Stimulated activated naive CD8-positive, alpha-beta T cell treated with anti-CD3 and anti-CD28 coated beads, Interleukin-15, Interleukin-2, amounts not matched to agents 100 U/mL and 50 U/mL, for 24 hours (primary cell): Measurements from ENCODE around the gene NUP93.
"Not testable (repeated sequence)": the region's sequence is repeated elsewhere in the genome, so short reads cannot be mapped to it uniquely, and the experiment has no call there.

Source experiments
- ATAC-seq: fragments of 150-1000 bp; cut with Tn5 transposase; one replicate; pipeline ENCODE4 v1.10.0; 2021
- DNase-seq: peaks from one replicate; pipeline ENCODE4 v3.0.0; 2021

Gene NUP93

DNA sequence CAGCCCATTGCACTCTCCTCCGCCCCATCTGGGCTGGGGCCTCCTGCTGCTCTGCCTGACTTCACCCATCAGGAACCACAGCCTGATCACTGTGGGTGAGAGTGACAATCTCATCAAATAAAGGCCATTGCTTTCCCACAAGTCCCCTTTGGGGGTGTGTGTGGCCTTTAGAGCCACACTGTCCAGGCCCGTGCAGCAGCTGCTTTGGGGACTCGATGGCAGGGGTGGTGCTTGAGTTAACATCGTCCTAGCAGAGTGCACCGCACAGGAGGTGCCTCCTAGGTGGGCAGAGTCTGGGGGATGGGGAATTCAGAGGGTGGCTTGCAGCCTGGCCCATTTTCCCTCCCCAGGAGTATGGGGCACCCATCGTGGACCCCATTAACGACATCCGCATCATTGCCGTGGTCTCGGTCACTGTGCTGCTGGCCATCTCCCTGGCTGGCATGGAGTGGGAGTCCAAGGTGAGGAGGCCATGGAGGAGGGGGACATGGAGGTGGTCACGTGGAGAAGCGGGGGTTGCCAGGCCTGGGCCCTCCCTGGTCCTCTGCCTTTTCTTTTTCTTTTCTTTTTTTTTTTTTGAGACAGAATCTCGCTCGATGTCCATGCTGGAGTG, 140.5 kb downstream of the NUP93 start:
- ATAC-seq: peak; percentile 34
- no peak for DNase-seq

DNA sequence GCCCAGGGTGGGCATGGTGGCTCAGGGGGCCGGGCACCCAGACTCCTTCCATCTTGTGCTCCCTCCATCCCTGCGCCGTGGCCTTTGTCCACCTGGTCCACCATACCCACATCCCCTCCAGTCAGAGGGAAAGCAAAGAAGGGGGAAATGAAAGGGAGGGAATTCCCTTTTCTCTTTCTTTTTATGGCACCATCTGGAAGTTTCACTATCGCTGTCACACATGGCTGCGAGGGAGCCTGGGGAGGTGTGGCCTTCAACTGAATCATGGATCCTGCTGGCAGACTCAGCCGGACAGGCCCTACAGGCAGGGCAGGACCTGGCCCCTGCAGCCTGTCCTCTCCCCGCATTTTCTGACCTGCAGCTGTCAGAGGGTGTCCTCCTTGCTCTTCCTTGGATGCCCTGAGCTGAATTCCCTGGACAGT, 141.3 kb downstream of the NUP93 start:
- no peak for DNase-seq
- ATAC-seq: peak; percentile 33

DNA sequence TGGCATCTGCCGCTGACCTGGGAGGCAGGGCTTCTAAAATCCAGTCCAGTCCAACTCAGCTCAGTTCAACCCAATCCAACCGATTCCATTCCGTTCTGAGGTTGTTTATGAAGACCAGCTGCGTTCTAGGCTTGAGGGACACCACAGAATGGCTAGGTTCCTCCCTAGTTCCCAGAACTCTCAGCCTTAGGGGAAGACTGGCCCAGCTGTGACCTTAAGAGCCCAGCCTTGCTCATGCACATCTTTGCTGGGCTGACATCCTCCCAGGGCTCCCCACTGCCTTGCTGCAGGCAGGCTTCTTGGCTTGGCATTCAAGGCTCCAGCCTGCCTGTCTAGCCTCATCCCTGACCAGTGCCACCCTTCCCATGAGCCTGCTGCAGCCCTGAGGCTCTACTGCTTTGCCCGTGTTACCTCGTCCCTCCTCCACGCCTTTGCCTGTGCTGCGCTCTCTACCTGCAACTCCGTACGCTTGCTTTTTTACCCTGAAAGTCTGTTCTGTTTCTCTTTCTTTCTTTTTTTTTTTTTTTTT, 143.0 kb downstream of the NUP93 start:
- ATAC-seq: no peak
- no peak for DNase-seq

DNA sequence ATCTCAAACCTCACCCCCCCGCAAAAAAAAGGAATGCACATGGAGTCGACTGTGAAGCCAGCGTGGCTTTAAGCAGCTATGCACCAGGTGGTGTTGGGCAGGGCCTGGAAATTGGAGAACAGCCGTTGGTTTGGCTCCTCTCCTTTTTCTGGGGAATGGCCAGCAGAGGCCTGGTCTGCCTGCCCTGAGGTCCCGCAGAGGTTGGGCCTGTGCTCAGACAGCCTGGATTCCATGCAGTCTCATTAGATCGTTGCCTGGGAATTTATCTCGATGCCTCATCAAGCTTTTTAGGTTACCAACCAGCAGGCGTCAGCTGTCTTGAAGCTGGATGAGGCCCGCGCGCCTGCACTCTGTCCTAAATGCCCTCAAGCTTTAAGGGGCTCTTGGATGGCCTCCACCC, 144.9 kb downstream of the NUP93 start:
- DNase-seq (no peak), ATAC-seq (no peak)

DNA sequence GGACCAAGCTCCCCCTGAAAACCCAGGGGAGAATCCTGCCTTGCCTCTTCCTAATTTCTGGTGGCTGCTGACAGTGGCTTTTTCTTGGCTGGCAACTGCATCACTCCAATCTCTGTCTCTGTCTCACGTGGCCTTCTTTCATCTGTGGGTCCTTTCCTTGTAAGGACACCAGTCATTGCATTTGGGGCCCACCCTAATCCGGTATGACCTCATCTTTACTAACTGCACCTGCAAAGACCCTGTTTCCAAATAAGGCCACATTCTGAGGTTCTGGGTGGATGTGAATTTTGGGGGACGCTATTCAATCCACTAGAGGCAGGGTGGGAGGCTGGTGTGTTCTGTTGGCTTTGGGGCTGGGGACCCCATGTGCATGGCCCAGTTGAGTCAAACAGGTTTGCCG, 146.1 kb downstream of the NUP93 start:
- no peak for ATAC-seq
- no peak for DNase-seq

DNA sequence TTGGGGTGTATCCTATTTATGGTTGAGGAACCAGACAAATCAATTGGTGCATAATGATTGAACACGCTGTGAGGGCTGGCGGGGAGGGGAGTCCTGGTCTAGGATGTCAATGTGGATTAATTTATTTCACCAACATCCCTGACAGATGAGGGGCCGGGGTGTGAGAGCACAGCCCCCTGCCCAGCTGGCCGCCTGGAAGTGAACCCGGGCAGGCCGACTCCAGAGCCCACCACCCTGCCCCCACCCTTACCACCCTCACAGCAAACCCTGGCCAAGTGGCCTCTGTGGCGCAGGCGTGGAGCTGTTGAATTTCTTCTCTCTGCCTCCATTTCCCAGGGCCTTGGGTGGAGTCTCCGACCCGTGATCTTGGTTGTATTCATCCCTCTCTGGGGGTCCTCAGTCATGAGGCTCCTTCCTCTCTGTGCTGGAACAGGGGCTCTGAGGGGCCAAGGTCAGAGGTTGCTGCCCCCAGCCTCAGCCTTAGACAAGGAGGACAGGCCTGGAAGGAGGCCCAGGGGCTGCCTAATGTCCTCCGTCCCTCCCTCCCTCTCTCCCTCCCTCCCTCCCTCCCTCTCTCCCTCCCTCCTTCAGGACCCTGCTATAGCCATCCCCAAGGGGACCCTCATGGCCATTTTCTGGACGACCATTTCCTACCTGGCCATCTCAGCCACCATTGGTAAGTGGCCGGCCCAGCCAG, 147.7 kb downstream of the NUP93 start:
- DNase-seq (no peak), ATAC-seq (no peak)

DNA sequence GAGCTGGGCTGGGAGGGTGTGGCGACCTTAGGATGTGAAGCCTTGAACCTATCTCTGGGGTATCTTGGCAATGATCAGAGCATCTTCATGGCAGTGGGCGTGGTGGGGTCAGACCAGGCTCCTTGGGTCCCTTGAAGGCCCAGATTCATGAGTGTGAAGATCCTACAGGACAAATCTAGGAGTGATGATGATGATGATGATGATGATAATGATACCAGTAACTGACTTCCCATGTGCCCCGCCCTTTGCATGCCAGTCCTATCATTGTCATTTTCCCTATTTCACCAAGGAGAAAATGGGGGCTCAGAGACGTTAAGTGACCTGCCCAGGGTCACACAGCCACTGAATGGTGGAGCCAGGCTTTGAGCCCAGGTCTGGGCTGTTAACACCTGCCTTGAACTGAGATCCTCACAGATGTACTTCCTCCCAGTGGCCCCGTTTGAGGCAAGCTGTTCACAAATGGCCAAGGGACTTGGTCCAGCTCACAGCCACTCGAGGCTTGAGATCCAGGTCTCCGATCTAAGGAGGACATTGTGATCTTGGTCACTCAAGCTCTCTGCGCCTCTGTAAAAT, 148.4 kb downstream of the NUP93 start:
- no peak for ATAC-seq

DNA sequence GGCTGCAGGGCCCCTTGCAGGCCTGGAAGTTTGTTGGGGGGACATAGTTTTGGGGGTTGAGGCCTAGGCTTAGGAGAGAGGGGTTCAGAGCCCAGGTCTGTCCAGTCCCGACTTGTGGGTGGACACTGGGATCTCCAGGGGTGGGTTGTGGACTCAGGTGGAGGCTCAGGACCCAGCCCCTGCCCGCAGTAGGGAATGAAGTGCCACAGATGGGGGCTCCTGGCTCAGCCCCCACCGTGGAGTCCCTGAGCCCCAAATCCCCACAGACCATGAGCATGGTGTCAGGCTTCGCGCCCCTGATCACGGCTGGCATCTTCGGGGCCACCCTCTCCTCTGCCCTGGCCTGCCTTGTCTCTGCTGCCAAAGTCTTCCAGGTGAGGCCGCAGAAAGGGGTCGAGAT, 149.3 kb downstream of the NUP93 start:
- DNase-seq (no peak), ATAC-seq (no peak)

More for the DNA sequence above, 148.4 kb downstream of the NUP93 start:
- no peak for DNase-seq

DNA sequence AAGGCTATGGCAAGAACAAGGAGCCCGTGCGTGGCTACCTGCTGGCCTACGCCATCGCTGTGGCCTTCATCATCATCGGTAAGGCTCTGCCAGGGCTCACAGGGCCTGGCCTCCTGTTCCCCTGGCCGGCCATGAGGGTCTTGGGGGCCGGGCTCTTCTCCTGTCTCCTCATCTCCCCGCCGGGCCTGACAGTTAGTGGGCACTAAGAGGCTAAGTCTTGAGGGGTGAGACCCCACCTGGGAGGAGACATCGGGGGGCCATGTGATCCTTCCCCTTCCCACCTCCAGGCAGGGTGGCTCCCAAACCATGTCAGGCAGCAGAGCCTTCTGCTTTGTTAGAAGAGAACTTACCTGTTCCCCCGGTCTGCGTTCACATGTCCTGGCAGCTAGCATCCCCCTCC, 150.2 kb downstream of the NUP93 start:
- no peak for DNase-seq
- ATAC-seq: no peak

DNA sequence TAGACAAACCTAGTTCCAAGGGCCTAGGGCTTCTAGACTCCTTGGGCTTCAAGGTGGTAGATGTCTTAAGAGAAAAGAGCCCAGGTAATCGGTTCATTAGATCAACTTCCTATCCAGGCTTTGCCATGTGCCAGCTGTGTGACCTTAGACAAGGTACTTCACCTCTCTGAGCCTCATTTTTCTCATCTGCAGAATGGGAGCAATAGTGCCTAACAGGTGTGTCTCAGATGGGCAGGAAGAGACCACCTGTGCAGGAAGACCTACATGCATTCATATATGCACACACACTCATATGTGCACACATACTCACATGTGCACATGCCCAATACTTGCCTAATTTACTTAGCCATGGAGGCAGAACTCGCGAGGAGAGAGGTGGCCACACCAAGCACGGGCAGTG, 150.8 kb downstream of the NUP93 start:
- DNase-seq (no peak), ATAC-seq (no peak)

DNA sequence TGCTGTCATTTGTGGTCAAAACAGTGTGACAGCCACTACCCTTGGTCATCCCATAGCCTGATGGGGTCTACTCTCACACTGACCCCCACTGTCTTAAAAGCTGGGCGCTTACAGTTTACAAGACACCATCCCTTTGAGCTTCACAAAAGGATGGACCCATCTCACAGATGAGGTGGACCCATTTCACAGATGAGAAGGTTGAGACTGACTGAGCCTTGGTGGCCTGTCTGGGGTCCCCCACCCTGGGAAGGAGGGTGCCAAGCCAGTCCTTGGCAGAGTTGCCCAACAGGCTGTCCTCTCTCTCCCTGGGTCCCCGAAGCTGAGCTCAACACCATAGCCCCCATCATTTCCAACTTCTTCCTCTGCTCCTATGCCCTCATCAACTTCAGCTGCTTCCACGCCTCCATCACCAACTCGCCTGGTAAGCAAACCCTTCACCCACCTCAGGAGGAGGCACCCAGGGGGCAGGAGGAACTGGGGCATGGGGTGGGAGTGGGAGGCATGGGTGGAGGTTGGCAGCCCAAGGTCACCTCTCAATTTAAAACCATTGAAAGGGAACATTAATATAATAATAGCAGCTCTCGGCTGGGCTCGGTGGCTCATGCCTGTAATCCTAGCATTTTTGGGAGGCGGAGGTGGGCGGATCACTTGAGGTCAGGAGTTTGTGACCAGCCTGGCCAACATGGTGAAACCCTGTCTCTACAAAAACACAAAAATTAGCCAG, 152.3 kb downstream of the NUP93 start:
- DNase-seq (no peak), ATAC-seq (no peak)

DNA sequence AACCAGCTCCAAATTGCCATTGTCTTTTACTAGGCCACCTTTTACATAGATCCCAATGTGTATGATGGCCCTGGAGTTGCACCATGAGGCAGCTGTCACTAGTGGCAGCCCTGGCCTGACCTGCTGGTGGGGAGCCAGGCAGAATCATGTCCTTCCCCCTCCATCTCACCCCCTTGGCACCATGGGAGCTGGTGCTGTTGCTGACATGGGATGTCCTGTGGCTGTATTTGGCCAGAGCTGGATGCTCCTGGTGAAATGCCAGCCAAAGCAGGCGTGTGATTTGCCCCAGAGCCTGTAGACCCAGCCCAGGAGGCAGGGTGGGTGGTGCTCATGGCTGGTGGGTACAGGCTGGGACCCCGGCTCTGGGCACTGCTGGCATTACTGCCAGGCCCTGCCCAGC, 153.7 kb downstream of the NUP93 start:
- no peak for DNase-seq
- ATAC-seq: no peak

DNA sequence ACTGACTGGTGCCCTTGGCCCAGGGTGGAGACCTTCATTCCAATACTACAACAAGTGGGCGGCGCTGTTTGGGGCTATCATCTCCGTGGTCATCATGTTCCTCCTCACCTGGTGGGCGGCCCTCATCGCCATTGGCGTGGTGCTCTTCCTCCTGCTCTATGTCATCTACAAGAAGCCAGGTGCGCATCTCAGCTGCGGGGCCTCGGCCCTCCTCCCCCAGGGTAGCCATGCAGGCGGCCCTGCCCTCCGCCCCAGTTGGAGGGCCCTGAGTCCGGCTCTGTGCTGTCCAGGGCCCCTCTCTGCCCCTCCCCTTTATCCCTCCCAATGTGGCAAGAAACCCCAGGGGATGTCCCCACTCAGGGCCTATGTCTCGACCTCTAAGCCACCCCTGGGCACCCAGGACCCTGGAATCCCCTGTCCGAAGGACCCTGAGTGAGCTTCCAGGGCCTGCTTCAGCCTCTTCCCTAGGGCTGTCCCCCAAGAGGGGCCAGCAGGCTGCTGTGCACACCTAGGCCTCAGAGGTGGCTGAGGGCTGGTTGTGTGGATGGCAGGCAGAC, 154.2 kb downstream of the NUP93 start:
- no peak for DNase-seq
- ATAC-seq: no peak

DNA sequence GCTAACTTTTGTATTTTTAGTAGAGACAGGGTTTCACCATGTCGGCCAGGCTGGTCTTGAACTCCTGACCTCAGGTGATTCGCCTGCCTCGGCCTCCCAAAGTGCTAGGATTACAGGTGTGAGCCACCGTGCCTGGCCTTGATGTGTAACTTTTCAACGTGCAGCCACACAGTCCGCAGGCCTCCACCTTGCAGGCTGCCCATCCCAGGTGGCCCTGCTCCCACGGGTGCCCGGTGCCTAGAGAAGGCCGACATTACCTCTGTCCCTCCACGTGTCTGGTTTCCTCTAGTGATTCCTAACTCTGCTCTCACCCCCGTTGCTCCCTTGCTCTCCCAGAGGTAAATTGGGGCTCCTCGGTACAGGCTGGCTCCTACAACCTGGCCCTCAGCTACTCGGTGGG, 155.0 kb downstream of the NUP93 start:
- not testable (repeated sequence) for ATAC-seq, DNase-seq

DNA sequence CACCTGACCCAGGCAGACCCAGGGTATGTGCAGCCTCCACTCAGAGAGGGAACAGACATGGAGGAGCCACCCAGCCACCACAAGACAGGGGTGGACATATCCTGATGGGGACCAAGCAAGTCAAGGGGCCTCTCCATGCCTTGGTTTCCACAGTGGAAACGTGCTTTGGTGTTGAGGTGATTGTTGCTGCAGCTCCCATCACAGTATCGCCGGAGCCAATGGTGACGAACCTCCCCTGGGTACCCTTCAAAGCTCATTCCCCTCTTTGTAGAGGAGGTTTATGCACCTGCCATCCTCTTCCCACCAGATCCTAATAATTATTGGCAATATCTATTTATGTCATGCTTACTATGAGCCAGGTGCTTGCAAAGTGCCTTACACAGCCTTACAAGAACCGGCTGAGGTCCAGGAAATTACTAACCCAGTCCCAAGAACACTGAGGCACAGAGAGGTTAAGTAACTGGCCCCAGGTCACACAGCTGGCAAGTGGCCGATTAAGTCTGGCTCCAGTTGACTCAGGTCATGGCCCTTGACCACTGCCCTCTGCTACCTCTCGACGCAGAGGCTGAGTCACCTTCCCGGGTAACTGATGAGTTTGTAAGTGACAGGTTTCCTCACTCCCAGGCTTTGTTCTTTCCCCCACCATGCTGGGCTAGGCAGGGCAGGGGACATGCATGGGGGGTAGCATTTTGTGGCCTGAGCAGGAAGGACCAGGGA, 155.7 kb downstream of the NUP93 start:
- ATAC-seq (no peak), DNase-seq (no peak)

DNA sequence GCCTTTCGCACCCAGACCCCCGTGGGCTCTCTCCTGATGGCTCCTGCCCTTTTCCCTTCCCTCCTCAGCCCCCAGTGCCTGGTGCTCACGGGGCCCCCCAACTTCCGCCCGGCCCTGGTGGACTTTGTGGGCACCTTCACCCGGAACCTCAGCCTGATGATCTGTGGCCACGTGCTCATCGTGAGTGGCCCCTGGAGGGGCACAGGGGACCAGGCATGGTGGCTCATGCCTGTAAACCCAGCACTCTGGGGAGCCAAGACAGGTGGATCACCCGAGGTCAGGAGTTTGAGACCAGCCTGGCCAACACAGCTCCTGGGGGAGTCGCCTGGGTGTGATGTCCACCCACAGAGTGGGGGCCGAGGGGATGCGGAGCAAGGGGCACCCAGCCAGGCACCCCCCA, 156.4 kb downstream of the NUP93 start:
- ATAC-seq (no peak), DNase-seq (no peak)

DNA sequence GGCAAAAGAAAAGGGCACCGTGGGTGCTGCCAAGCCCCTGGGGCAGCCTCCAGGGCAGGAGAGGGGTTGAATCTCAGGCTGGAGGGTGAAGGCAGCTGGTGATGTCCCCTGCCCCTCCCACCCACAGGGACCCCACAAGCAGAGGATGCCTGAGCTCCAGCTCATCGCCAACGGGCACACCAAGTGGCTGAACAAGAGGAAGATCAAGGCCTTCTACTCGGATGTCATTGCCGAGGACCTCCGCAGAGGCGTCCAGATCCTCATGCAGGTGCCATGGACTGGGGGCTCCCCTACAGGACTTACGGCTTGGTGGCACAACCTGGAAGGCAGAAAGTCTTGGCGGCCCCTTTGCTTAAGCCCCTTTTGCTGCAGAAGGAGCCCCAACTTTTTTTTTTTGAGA, 156.9 kb downstream of the NUP93 start:
- no peak for ATAC-seq
- DNase-seq: no peak

DNA sequence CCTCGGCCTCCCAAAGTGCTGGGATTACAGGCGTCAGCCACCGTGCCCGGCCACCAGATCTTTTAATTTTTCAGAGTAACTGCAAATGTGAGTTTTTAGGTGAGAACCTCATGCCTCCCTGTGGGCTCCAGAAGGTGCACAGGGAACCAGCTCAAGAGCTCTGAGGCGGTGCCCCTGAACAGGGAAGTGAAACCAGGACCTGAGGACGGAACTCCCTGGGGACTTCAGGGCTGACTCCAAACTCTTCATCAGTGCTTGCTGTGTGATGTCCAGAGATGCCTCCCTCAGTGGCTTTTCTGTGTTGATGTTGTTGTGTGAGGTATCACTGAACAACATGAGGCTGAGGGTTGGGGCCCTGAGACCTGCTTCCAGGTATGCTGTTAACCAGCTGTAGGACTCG, 158.9 kb downstream of the NUP93 start:
- DNase-seq: no peak
- ATAC-seq: no peak

DNA sequence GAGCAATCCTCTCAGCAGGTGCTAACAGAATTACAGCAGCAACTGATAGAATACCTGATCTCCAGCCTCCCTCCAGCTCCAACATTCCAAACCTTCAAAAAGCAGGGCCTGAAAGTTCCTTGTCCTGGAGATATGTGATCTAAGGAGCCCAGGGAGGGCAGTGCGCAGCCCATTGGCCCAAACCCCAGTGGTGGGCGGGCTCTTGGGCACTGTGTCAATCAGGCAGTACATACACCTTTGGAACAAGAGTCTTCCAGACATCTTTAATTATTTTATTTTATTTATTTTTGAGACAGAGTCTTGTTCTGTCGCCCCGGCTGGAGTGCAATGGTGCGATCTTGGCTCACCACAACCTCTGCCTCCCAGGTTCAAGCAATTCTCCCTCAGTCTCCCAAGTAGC, 159.3 kb downstream of the NUP93 start:
- DNase-seq (no peak), ATAC-seq (no peak)

DNA sequence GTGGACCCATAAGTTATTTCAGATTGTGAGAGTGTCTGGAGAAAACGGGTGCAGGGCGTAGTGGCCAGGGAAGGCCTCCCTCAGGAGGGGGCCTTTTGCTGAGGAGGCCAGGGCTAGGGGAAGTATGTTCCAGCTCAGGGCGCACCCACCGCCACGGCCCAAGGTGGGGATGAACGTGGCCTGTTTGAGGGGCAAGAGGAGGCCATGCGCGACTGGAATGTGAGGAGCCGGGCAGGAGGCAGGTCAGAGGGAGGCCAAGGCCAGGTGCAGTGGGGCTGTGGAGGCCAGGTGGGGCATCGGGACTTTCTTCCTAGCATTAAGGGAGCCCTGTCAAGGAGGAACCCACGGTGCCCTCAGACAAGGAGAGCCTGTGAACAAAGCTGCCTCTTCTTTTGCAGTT, 161.8 kb downstream of the NUP93 start:
- no peak for DNase-seq
- ATAC-seq: no peak

DNA sequence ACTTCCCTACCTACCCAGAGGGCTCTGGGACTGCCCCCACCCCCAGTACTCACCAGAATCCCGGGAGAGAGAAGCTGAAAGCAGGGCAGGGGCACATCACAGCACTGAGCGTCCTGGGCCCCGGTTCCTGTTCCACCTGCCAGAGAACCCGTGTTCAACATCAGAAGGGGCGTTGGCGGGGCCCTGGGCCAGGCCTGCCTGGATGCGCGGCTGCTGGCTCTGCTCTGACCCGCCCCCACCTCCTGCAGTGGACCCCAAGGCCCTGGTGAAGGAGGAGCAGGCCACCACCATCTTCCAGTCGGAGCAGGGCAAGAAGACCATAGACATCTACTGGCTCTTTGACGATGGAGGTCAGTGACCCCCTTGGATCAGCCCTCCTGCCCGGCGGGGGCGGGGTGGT, 162.8 kb downstream of the NUP93 start:
- DNase-seq (no peak), ATAC-seq (no peak)

DNA sequence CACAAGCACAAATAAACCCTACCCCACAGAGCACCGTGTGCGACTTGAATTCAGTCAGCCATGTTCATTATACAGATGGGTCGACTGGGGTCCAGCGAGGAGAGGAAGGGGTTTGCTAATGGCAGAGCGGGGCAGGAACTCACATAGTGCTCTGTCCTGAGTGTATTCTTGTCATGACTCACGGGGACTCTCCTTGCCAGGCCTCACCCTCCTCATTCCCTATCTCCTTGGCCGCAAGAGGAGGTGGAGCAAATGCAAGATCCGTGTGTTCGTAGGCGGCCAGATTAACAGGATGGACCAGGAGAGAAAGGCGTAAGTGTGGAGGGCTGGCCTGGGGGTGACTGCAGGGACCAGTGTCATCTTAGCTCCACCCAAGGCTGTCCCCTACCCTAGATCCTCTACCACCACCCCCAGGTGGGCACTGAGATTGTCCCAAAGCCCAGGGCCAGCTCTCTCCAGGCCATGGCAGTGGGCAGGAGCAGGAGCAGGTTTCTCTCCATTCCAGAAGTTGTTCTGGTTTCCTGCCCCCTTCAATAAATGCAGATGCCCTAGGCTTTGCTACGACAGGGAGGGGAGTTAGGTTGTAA, 164.5 kb downstream of the NUP93 start:
- ATAC-seq (no peak), DNase-seq (no peak)
